Thymus (tissue), 14 donors: ENCODE data around the gene NEUROG2. TPM values are rescaled to one million over a fixed set of nuclear protein-coding genes. Genes with fewer than 3 reads are reported as not detected.
"Not testable (repeated sequence)": the region's sequence is repeated elsewhere in the genome, so short reads cannot be mapped to it uniquely, and the experiment has no call there.

Experiments
- DNase-seq, 9 donors: peaks; one replicate each; pipeline ENCODE4 v3.0.0-alpha.2; 2013; ENCODE audit warnings: low spot score in 9 of 9, low read depth in 6 of 9, missing footprints in 1 of 9
- H3K27ac ChIP-seq, 2 donors: one replicate each; pipeline ENCODE4 v1.5.1; 2013; ENCODE audit warnings: control low read depth in 1 of 2, low read depth in 1 of 2, low read length in 1 of 2, mild to moderate bottlenecking in 1 of 2, moderate library complexity in 1 of 2
- H3K27me3 ChIP-seq, 2 donors: one replicate each; pipeline ENCODE4 v1.5.1; 2013; ENCODE audit warnings: low read length in 1 of 2; ENCODE audit not compliant: control insufficient read depth in 2 of 2, insufficient read depth in 1 of 2
- H3K36me3 ChIP-seq, 2 donors: one replicate each; pipeline ENCODE4 v1.5.1; 2013; ENCODE audit warnings: low read length in 1 of 2, mild to moderate bottlenecking in 1 of 2, moderate library complexity in 1 of 2; ENCODE audit not compliant: control insufficient read depth in 2 of 2, insufficient read depth in 2 of 2
- H3K4me1 ChIP-seq, 2 donors: one replicate each; pipeline ENCODE4 v1.5.1; 2013; ENCODE audit warnings: low read length in 2 of 2; ENCODE audit not compliant: control insufficient read depth in 2 of 2, insufficient read depth in 2 of 2
- H3K4me3 ChIP-seq, 2 donors: one replicate each; pipeline ENCODE4 v1.5.1; 2013; ENCODE audit warnings: low read length in 2 of 2, control low read depth in 1 of 2, mild to moderate bottlenecking in 1 of 2
- H3K9me3 ChIP-seq, 2 donors: one replicate each; pipeline ENCODE4 v1.5.1; 2013; ENCODE audit warnings: low read length in 1 of 2, mild to moderate bottlenecking in 1 of 2; ENCODE audit not compliant: control insufficient read depth in 2 of 2, insufficient read depth in 1 of 2
- WGBS: extraction: QIAGEN DNeasy Blood & Tissue Kit; methylation state at CpG from one replicate; pipeline ENCODE4 v1.1.7; 2013; 5-methylcytosine and 5-hydroxymethylcytosine counted together
- long read RNA-seq, 10 donors: transcript quantifications; one replicate each; lab custom pipeline, GENCODE V29; 2026
- polyA plus RNA-seq: library from polyadenylated mRNA; stranded (reverse); fragments of 200-250 nt; gene quantifications from one replicate; pipeline ENCODE4 v1.2.3, GENCODE V29; 2013
- total RNA-seq: library from RNA; stranded (reverse); fragments of 120-200 nt; gene quantifications from one replicate; pipeline ENCODE4 v1.2.4, GENCODE V29; 2013
- donor health status: healthy.

The NEUROG2 gene
- total RNA-seq (not detected), polyA plus RNA-seq (0.02 TPM)
- long read RNA-seq, donor 1: 0 reads
- long read RNA-seq, donor 2: 0 reads
- long read RNA-seq, donor 3: 0 reads
- long read RNA-seq, donor 4: 0 reads
- long read RNA-seq, donor 5: 0 reads
- long read RNA-seq, donor 6: 0 reads
- long read RNA-seq, donor 7: 0 reads
- long read RNA-seq, donor 8: 0 reads
- long read RNA-seq, donor 9: 0 reads
- long read RNA-seq, donor 10: 0 reads

GRCh38 chr4:112516066-112516470 lies at the start of gene NEUROG2:
TSS of gene NEUROG2 (minus strand) at chr4:112516180. CDS start at chr4:112515475, 705 bp downstream.
- DNase-seq: no peak
- peaks cover 83 to 100% of the 10 kb centered on the region in 2 donors for H3K27me3 ChIP-seq
- H3K27ac ChIP-seq: no peak within 1 kb of the TSS
- no peaks in the 10 kb centered on the region for H3K36me3 ChIP-seq
- peaks cover 0 to 5% of the 10 kb centered on the region in 2 donors for H3K9me3 ChIP-seq
- peaks cover 13 to 45% of the 10 kb centered on the region in 2 donors for H3K4me1 ChIP-seq
- 1% methylated on average over 15 of the region's 15 CpGs for WGBS
- peak within 1 kb of the TSS; percentile 41 to 56 for H3K4me3 ChIP-seq

DNA sequence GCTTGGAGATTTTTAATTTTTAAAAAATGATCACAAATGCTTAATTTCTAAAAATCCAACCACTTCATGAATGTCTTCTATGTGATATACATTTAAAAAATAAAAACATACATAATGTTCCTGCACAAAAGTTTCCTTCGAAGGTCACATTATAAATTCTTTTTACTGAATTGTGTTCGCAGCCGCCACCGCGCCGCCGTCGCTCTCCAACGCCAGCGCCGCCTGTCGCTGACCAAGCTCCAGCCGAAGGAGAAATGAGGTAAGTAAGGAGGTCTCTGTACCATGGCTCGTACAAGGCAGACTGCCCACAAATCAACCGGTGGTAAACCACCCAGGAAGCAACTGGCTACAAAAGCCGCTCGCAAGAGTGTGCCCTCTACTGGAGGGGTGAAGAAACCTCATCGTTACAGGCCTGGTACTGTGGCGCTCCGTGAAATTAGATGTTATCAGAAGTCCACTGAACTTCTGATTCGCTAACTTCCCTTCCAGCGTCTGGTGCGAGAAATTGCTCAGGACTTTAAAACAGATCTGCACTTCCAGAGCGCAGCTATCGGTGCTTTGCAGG lies 48.8 kb upstream of the NEUROG2 start:
- Histone ChIP-seq H3K4me3 (no peak overlapping the region), H3K36me3 (peaks cover 0 to 9% of the 10 kb centered on the region in 2 donors), H3K9me3 (no peaks in the 10 kb centered on the region), H3K27me3 (no peaks in the 10 kb centered on the region), H3K27ac (no peak overlapping the region), H3K4me1 (no peaks in the 10 kb centered on the region)
- 98% methylated on average over 25 of the region's 25 CpGs for WGBS
- DNase-seq: no peak

DNA sequence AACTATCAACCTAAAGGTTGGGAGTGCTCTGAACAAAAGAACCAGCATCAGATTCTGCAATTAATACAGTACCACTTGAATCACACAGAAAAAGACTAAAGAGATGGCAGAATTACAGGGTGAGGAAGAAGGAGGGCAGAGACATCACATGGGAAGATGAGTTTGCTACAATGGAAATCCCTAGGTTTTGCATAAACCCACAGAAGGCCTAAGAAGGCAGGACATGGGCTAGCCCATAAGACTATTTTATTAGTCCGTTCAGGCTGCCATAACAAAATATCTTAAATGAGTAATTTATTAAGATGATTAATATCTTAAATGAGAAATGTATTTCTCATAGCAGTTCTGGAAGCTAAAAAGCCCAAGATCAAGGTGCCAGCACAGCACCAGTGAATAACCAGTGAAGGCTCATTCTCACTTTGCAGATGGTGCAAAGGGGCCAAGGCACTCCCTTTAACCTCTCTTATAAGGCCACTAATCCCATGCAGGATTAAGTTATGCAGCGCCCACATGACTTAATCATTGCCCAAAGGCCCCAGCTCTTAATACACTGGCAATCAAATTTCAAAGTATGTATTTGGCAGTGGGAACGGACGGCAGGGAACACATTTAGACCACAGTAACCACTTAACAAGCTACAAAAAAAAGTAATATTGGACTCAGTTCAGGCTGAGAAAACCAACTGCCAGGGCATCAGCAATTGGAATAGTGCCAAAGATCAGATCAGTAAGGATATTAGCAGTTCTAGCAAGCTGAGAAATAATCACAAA lies 47.6 kb upstream of the NEUROG2 start:
- no peak overlapping the region for H3K4me3 ChIP-seq
- H3K36me3 ChIP-seq: peaks cover 0 to 9% of the 10 kb centered on the region in 2 donors
- WGBS: 90% methylated on average over 4 of the region's 4 CpGs

DNA sequence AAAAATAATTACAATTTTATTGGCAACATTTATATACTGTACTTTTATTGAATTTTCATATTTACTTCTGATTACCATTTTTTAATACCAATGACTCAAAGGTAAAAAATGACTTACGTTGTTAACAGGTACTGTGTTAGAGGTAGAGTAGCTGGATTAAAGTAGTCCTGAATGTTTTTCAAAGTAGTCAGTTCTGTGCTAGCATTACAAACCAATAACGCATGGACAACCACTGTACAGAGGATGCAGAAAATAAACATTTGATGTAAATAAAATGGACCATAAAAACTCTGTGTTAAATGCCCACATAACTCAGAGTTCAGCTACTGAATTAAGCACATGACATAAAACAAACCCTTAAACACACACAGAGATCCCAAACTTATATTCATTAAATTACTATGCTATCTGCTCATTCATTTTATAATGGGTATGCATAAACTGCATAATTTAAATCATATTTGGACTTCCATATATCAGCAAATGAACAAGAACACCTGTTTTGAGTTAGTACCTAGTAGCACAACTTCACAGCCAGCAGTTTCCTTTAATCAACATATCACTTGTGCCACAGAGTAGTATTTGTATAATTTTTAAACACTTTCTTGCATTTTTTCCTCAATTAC lies 46.4 kb upstream of the NEUROG2 start:
- Histone ChIP-seq H3K27ac (no peak overlapping the region), H3K36me3 (peaks cover 8 to 15% of the 10 kb centered on the region in 2 donors), H3K9me3 (no peaks in the 10 kb centered on the region), H3K27me3 (no peaks in the 10 kb centered on the region), H3K4me1 (no peaks in the 10 kb centered on the region), H3K4me3 (no peak overlapping the region)
- DNase-seq: no peak
- 99% methylated on average over 2 of the region's 2 CpGs for WGBS

More for the DNA sequence above, 47.6 kb upstream of the NEUROG2 start:
- Histone ChIP-seq H3K4me1 (no peaks in the 10 kb centered on the region), H3K27me3 (no peaks in the 10 kb centered on the region), H3K9me3 (no peaks in the 10 kb centered on the region), H3K27ac (no peak overlapping the region)
- DNase-seq: no peak

DNA sequence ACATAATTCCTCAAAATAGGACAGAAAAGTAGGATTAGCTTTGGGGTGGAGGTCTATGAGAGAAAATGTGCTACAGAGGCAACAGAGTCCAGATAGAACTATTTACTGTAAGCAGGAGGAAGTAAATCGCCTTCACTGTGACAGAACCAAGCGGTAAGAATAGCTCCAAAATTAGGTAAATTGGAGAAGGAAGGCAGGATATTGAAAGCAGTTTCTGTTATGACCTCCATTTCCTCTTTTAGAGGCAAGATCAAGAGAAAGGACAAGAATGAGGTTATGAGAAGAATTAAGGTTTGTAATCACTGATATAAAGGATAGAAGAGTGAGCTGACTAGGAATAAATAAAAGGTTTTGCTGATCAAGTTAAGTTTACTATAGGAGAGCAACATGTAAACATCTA lies 44.1 kb upstream of the NEUROG2 start:
- H3K27ac ChIP-seq: no peak overlapping the region
- DNase-seq: peak in 1 of 9 donors; percentile 4
- no peaks in the 10 kb centered on the region for H3K27me3 ChIP-seq
- WGBS: 83% methylated on average over 2 of the region's 2 CpGs
- no peaks in the 10 kb centered on the region for H3K4me1 ChIP-seq
- H3K36me3 ChIP-seq: peaks cover 9 to 11% of the 10 kb centered on the region in 2 donors
- H3K4me3 ChIP-seq: no peak overlapping the region
- no peaks in the 10 kb centered on the region for H3K9me3 ChIP-seq

DNA sequence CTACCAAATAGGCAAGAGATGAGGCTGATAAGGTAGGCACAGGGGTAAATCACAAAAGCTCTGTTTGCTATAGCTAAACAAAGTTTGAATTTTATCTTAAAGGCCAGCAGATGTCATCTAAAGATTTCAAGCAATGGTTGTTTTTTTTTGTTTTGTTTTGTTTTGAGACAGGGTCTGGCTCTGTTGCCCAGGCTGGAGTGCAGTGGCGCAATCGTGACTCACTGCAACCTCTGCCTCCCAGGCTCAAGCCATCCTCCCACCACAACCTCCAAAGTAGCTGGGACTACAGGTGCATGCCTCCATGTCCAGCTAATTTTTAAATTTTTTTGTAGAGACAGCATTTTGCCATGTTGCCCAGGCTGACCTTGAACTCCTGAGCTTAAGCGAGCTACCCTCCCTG lies 43.1 kb upstream of the NEUROG2 start:
- H3K27me3 ChIP-seq: no peaks in the 10 kb centered on the region
- WGBS: 98% methylated on average over 3 of the region's 3 CpGs
- no peaks in the 10 kb centered on the region for H3K9me3 ChIP-seq
- no peak for DNase-seq
- no peak overlapping the region for H3K27ac ChIP-seq
- H3K4me3 ChIP-seq: no peak overlapping the region
- peaks cover 7 to 9% of the 10 kb centered on the region in 2 donors for H3K36me3 ChIP-seq
- H3K4me1 ChIP-seq: no peaks in the 10 kb centered on the region

DNA sequence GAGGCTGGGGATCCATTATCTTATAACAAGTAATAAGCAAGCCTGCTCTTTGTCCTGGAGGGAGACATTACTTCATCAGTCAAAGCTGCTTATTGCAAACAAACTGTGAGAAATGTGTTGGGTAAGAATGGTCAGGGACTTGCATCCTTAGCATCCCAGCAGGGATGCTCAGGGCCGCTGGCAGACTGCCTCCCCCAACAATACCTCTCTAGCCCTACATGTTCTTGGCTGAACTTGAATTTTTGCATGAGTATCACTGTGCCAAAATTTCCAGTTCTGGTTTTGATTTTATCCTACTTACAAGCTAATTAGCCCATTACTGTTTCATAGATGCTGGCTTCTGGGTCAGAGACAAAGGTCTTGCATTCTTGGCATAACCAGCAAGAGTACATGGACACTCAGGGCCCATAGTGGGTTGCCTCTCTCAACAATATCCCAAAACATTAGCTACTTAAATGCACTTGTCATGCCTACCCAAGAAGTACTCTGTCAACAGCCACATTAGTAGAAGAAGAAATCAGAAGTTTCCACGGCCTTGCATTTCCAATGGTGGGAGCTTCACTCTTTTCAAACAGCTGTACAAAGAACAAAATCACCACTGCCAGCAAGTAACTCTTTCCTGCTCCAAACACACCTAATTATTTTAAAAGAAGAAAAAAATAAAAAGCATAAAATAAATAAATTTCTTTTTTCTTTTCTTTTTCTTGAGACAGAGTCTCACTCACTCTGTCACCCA lies 41.9 kb upstream of the NEUROG2 start:
- no peak for DNase-seq
- no peaks in the 10 kb centered on the region for H3K4me1 ChIP-seq
- H3K27me3 ChIP-seq: no peaks in the 10 kb centered on the region
- H3K9me3 ChIP-seq: no peaks in the 10 kb centered on the region
- 99% methylated on average over 2 of the region's 2 CpGs for WGBS
- H3K36me3 ChIP-seq: peaks cover 7 to 9% of the 10 kb centered on the region in 2 donors
- no peak overlapping the region for H3K4me3 ChIP-seq
- H3K27ac ChIP-seq: no peak overlapping the region

DNA sequence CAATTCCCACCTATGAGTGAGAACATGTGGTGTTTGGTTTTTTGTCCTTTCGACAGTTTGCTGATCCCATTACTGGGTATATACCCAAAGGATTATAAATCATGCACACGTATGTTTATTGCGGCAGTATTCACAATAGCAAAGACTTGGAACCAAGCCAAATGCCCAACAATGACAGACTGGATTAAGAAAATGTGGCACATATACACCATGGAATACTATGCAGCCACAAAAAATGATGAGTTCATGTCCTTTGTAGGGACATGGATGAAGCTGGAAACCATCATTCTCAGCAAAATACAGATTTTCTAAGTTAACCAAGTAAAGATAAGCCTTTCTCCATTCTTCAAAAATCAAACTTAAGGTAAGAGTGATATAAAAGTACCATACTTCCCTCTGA lies 38.3 kb upstream of the NEUROG2 start:
- not testable (repeated sequence) for H3K4me1 ChIP-seq, DNase-seq, H3K4me3 ChIP-seq, H3K36me3 ChIP-seq, H3K27ac ChIP-seq, H3K27me3 ChIP-seq, H3K9me3 ChIP-seq
- WGBS: 100% methylated on average over 2 of the region's 3 CpGs
